K562 (cell line): ENCODE results near the gene DELE1. TPM values are rescaled to one million over a fixed set of nuclear protein-coding genes. Genes with fewer than 3 reads are reported as not detected.

Source experiments
- CBX1 ChIP-seq: sonication (generic); IDR thresholded peaks from 2 replicates; pipeline ENCODE4 v1.6.1; 2016; ENCODE audit warnings: antibody characterized with exemption, low read depth, mild to moderate bottlenecking
- DACH1 ChIP-seq: fragments of 450-650 bp; IDR thresholded peaks from 2 replicates; pipeline ENCODE4 v1.6.1; 2018; ENCODE audit not compliant: partially characterized antibody
- ELF4 ChIP-seq: fragments of 450-650 bp; formaldehyde crosslinking; IDR thresholded peaks from 2 replicates; pipeline ENCODE4 v1.4.0; 2022; ENCODE audit warnings: missing genetic modification characterization
- HDAC1 ChIP-seq, 2 experiments: fragments of 450-650 bp; IDR thresholded peaks; 2 replicates each; pipeline ENCODE4 v1.6.1; 2016 to 2017; ENCODE audit warnings: inconsistent platforms in 1 of 2, mild to moderate bottlenecking in 1 of 2, moderate library complexity in 1 of 2
- HMGXB4 ChIP-seq: sonication (generic); formaldehyde crosslinking; IDR thresholded peaks from 2 replicates; pipeline ENCODE4 v1.8.1; 2023; ENCODE audit warnings: mild to moderate bottlenecking, missing genetic modification reagents
- LARP7 ChIP-seq: fragments of 450-650 bp; IDR thresholded peaks from 2 replicates; pipeline ENCODE4 v1.6.1; 2016
- RAD21 ChIP-seq, 2 experiments: fragments of 250-450 bp in 1 of 2; fragments of 450-650 bp in 1 of 2; sonication (Bioruptor Pico) in 1 of 2; formaldehyde crosslinking in 1 of 2; IDR thresholded peaks in 1 of 2; conservative IDR thresholded peaks in 1 of 2; 2 replicates each; pipeline versions ENCODE4 v1.4.0 to v1.8.0; 2020 to 2022; ENCODE audit warnings: mild to moderate bottlenecking in 2 of 2, moderate library complexity in 1 of 2
- RBFOX2 ChIP-seq: fragments of 200-400 bp; formaldehyde crosslinking; IDR thresholded peaks from 2 replicates; pipeline ENCODE4 v1.6.1; 2017; ENCODE audit warnings: low read depth, mild to moderate bottlenecking, low read length, moderate library complexity
- SRSF7 ChIP-seq: fragments of 200-400 bp; formaldehyde crosslinking; optimal IDR thresholded peaks from 2 replicates; pipeline ENCODE3; 2017; ENCODE audit warnings: mild to moderate bottlenecking, low read depth, low read length
- USF2 ChIP-seq: sonication (generic); formaldehyde crosslinking; IDR thresholded peaks from 2 replicates; pipeline ENCODE4 v1.5.0; 2020; ENCODE audit warnings: missing genetic modification reagents
- YBX1 ChIP-seq: fragments of 450-650 bp; IDR thresholded peaks from 2 replicates; pipeline ENCODE4 v1.7.1; 2016; ENCODE audit warnings: mild to moderate bottlenecking
- ZNF280B ChIP-seq: fragments of 250-450 bp; sonication (Bioruptor Pico); IDR thresholded peaks from 2 replicates; pipeline ENCODE4 v1.5.1; 2021; ENCODE audit warnings: mild to moderate bottlenecking
- ZNF3 ChIP-seq: fragments of 250-450 bp; sonication (Bioruptor Pico); IDR thresholded peaks from 2 replicates; pipeline ENCODE4 v1.5.0; 2021; ENCODE audit warnings: mild to moderate bottlenecking, moderate library complexity
- ZNF311 ChIP-seq: fragments of 250-450 bp; sonication (Bioruptor Pico); IDR thresholded peaks from 2 replicates; pipeline ENCODE4 v1.4.0; 2020; ENCODE audit warnings: mild to moderate bottlenecking, moderate library complexity
- ZNF407 ChIP-seq: fragments of 450-650 bp; IDR thresholded peaks from 2 replicates; pipeline ENCODE4 v1.6.1; 2016; ENCODE audit warnings: low read depth
- ZNF561 ChIP-seq: fragments of 450-650 bp; formaldehyde crosslinking; conservative IDR thresholded peaks from 2 replicates; pipeline ENCODE4 v1.4.0; 2020; ENCODE audit warnings: mild to moderate bottlenecking, moderate library complexity
- ZNF583 ChIP-seq: fragments of 250-450 bp; sonication (Bioruptor Pico); IDR thresholded peaks from 2 replicates; pipeline ENCODE4 v1.4.0; 2020
- ZNF766 ChIP-seq: fragments of 200-800 bp; sonication (Bioruptor generic); conservative IDR thresholded peaks from 2 replicates; pipeline ENCODE4 v1.6.1; 2016; ENCODE audit warnings: missing genetic modification characterization, missing compliant biosample characterization
- polyA plus RNA-seq, 8 experiments: library from polyadenylated mRNA; depleted of rRNA in 4 of 8; stranded (reverse) in 5 of 8; unstranded in 3 of 8; fragments of >200 nt; fragmentation: Nextera tagmentation in 2 of 8; fragmentation: Illumina TruSeq in 1 of 8; extraction: Ambion mirVana in 2 of 8; extraction: Trizol in 1 of 8; gene quantifications; 2 replicates each; pipeline versions ENCODE4 v1.2.1 to v1.2.3, GENCODE V29; 2011 to 2014; ENCODE audit warnings: inconsistent platforms in 1 of 8, missing spikeins in 1 of 8
- total RNA-seq, 7 experiments: library from RNA; depleted of rRNA in 6 of 7; stranded (reverse); fragments of >200 nt in 6 of 7; fragmentation: Illumina TruSeq in 2 of 7; extraction: Trizol in 2 of 7; gene quantifications; 2 replicates each; pipeline versions ENCODE4 v1.2.1 to v1.2.3, GENCODE V29; 2011 to 2021; ENCODE audit warnings: low replicate concordance in 1 of 7

Gene DELE1
- total and polyA plus RNA-seq, 9 of the 15 experiments (the other 6 are each of a cell fraction or from before 2014, with no cell fraction given): 16.6 to 74.4 (median 49.8) TPM

GRCh38 chr5:141914199-141914743 lies 9.4 kb upstream of the DELE1 start (continued):
- no peak for TF ChIP-seq ZNF280B (CRISPR knock-in tag)
- no peak for TF ChIP-seq SRSF7
- TF ChIP-seq ZNF766: no peak
- TF ChIP-seq ZNF583 (CRISPR knock-in tag): no peak
- TF ChIP-seq YBX1: no peak
- peak; percentile 72 to 73 for TF ChIP-seq RAD21 (CRISPR knock-in tag; conservative IDR thresholded peaks at IDR 0.05 in 1 of 2, IDR thresholded peaks at IDR 0.05 in 1 of 2)
- peak; percentile 65 for TF ChIP-seq RBFOX2
- no peak for TF ChIP-seq CBX1
- TF ChIP-seq ZNF3: no peak
- no peak for TF ChIP-seq LARP7
- no peak for TF ChIP-seq ZNF311 (CRISPR knock-in tag)
- TF ChIP-seq DACH1: no peak
- no peak for TF ChIP-seq ELF4
- TF ChIP-seq ZNF407: no peak
- peak; percentile 90 for TF ChIP-seq USF2 (CRISPR knock-in tag)
- no peak for TF ChIP-seq HMGXB4 (CRISPR knock-in tag)
- TF ChIP-seq HDAC1 (IDR thresholded peaks at IDR 0.05): peak in 1 of 2 experiments; percentile 52; a peak in 1 of 4 replicates
- no peak for TF ChIP-seq ZNF561 (CRISPR knock-in tag)
